ENCODE data around the gene APOL4.

DNA sequence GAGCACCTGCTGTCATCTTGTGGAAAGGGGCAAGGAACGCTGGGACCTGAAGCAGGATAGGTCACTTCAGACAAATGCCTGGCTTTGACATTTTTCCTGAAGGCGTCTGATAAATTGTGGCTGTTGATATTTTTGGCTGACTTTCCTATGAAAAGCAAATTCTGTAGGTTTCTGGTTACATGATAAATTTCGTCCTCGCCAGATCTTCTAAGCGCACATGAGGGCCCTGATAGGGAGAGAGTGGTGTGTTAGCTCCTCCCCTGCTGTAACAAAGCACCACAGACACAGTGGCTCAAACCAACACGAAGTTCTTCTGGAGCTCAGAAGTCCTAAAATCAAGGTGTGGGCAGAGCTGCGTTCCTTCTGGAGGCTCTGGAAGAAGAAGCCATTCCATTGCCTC lies 19.6 kb downstream of the APOL4 start:
- TF ChIP-seq GATA2 (IDR thresholded peaks at IDR 0.05; ENCODE audit: low read depth, low read length): no peak
- TF ChIP-seq GATA3 (IDR thresholded peaks at IDR 0.05; ENCODE audit: low read depth, low read length): no peak

All from SH-SY5Y (cell line).